GM12891 (cell line): ENCODE results near the gene IFITM5.
"Not testable (repeated sequence)": the region's sequence is repeated elsewhere in the genome, so short reads cannot be mapped to it uniquely, and the experiment has no call there.

ENCODE experiments used
- DNase-seq: peaks from one replicate; pipeline ENCODE4 v3.0.0; 2011; ENCODE audit warnings: low spot score; ENCODE audit not compliant: insufficient read length
- FAIRE-seq: peaks from 2 replicates; lab custom pipeline; 2011; peaks lifted over from hg19 to GRCh38; lab: Jason Lieb, UNC
- PAX5 ChIP-seq: IDR thresholded peaks from 2 replicates; pipeline ENCODE4 v1.6.1; 2011; ENCODE audit warnings: low read length, moderate library complexity, mild to moderate bottlenecking; ENCODE audit not compliant: insufficient read depth, severe bottlenecking
- POLR2A ChIP-seq: IDR thresholded peaks from 2 replicates; pipeline ENCODE4 v1.6.1; 2011; ENCODE audit warnings: low read depth, low read length, control low read depth
- POLR2AphosphoS5 ChIP-seq: IDR thresholded peaks from 2 replicates; pipeline ENCODE4 v1.6.1; 2011; ENCODE audit warnings: low read depth, low read length, control low read depth
- POU2F2 ChIP-seq: IDR thresholded peaks from 2 replicates; pipeline ENCODE4 v1.6.1; 2011; ENCODE audit warnings: low read depth, mild to moderate bottlenecking, control low read depth, low read length, moderate library complexity
- SPI1 ChIP-seq: IDR thresholded peaks from 2 replicates; pipeline ENCODE4 v1.6.1; 2011; ENCODE audit warnings: low read depth, low read length, control low read depth
- TAF1 ChIP-seq: IDR thresholded peaks from 2 replicates; pipeline ENCODE4 v1.6.1; 2011; ENCODE audit warnings: low read depth, low read length, control low read depth

IFITM5 gene

GRCh38 chr11:307766-308708 lies 8.7 kb upstream of the IFITM5 start, which contains the start of gene IFITM2:
TSS of gene IFITM2 (plus strand) at chr11:307816. CDS start at chr11:308193, 377 bp downstream.
- DNase-seq = not testable (repeated sequence)
- peak; percentile 94 for FAIRE-seq
- TF ChIP-seq POLR2A = peak; percentile 38; the same call in 1 of the 2 replicates

- FAIRE-seq (no peak), DNase-seq (no peak)
- TF ChIP-seq PAX5 (no peak), TAF1 (no peak), SPI1 (no peak), POLR2AphosphoS5 (no peak), POLR2A (no peak)
These were observed 7.5 kb upstream of the IFITM5 start for GRCh38 chr11:306645-307371.

- no peak for DNase-seq
- no peak for FAIRE-seq
- no peak for TF ChIP-seq POU2F2
- TF ChIP-seq POLR2AphosphoS5 = no peak
- TF ChIP-seq POLR2A = no peak
- no peak for TF ChIP-seq TAF1
- no peak for TF ChIP-seq SPI1
- TF ChIP-seq PAX5 = no peak
These were observed 6.5 kb upstream of the IFITM5 start for GRCh38 chr11:305844-306211.

GRCh38 chr11:304915-305843 lies 5.9 kb upstream of the IFITM5 start:
- DNase-seq (no peak), FAIRE-seq (no peak)
- TF ChIP-seq POU2F2 = no peak
- no peak for TF ChIP-seq POLR2AphosphoS5
- TF ChIP-seq SPI1 = no peak
- TF ChIP-seq PAX5 = no peak
- TF ChIP-seq POLR2A = no peak
- no peak for TF ChIP-seq TAF1

- no peak for TF ChIP-seq PAX5
- no peak for TF ChIP-seq SPI1
- no peak for TF ChIP-seq POLR2A
- no peak for TF ChIP-seq POLR2AphosphoS5
- no peak for TF ChIP-seq POU2F2
- no peak for TF ChIP-seq TAF1
- FAIRE-seq = no peak
- no peak for DNase-seq
These were observed 4.8 kb upstream of the IFITM5 start for GRCh38 chr11:304061-304506.

- TF ChIP-seq POLR2AphosphoS5 (no peak), POU2F2 (no peak; the same call in 1 of the 2 replicates), SPI1 (peak; percentile 92), TAF1 (no peak)
- FAIRE-seq (no peak), DNase-seq (no peak)
These were observed 4.0 kb upstream of the IFITM5 start for GRCh38 chr11:303363-303762.

GRCh38 chr11:299951-300735 lies 817 bp upstream of the IFITM5 start:
- DNase-seq = no peak
- TF ChIP-seq POLR2AphosphoS5 = no peak
- no peak for TF ChIP-seq TAF1
- TF ChIP-seq POLR2A = no peak
- TF ChIP-seq SPI1 = no peak
- TF ChIP-seq PAX5 = no peak
- peak; percentile 9 for FAIRE-seq

GRCh38 chr11:298406-299065 lies 790 bp downstream of the IFITM5 start:
- DNase-seq = no peak
- no peak for FAIRE-seq
- TF ChIP-seq POLR2A = no peak
- TF ChIP-seq POLR2AphosphoS5 = no peak
- no peak for TF ChIP-seq SPI1
- no peak for TF ChIP-seq TAF1
- no peak for TF ChIP-seq PAX5
- TF ChIP-seq POU2F2 = no peak
